Erythroblast (primary cell): ENCODE measurements around the gene NAA35.

Source experiments
- GATA1 ChIP-seq: IDR thresholded peaks from 2 replicates; pipeline ENCODE4 v1.6.1; 2011; ENCODE audit warnings: low read depth, mild to moderate bottlenecking, control low read depth, low read length, moderate library complexity
- POLR2A ChIP-seq: IDR thresholded peaks from 2 replicates; pipeline ENCODE4 v1.6.1; 2011; ENCODE audit warnings: mild to moderate bottlenecking, low read length

- TF ChIP-seq POLR2A, result no peak
- no peak for TF ChIP-seq GATA1
Observed at GRCh38 chr9:85943757-85944430, 2.9 kb downstream of the NAA35 start.
